22Rv1 (cell line): ENCODE results near the gene KRT6A.
"Not testable (repeated sequence)": the region's sequence is repeated elsewhere in the genome, so short reads cannot be mapped to it uniquely, and the experiment has no call there.

Experiments used
- CTCF ChIP-seq: fragments of 450-650 bp; IDR thresholded peaks from 2 replicates; pipeline ENCODE4 v1.5.1; 2017; ENCODE audit warnings: mild to moderate bottlenecking
- ZFX ChIP-seq: fragments of 450-650 bp; IDR thresholded peaks from 2 replicates; pipeline ENCODE4 v1.6.1; 2017; ENCODE audit warnings: antibody characterized with exemption, borderline replicate concordance

- TF ChIP-seq CTCF: 0 out of 2 replicates have a peak, but pooled peaks have one; percentile 6
- not testable (repeated sequence) for TF ChIP-seq ZFX
Observed at GRCh38 chr12:52487744-52488443, 5.2 kb downstream of the KRT6A start.
